PC-3 (cell line): ENCODE measurements around the gene RALA. TPM values are rescaled to one million over a fixed set of nuclear protein-coding genes. Genes with fewer than 3 reads are reported as not detected.
A peak's percentile ranks its signal among the peaks of the same experiment; 100 is the strongest.

Experiments
- ATAC-seq: fragments of 200-7000 bp; cut with Tn5 transposase; 2 replicates; pipeline ENCODE4 v1.9.1; 2020; ENCODE audit warnings: mild to moderate bottlenecking, moderate library complexity
- BruUV-seq: library from RNA; stranded (reverse); fragments of 400-500 nt; replicated peaks from 2 replicates; lab custom pipeline; 2021; lab: Mats Ljungman, UMichigan
- CTCF ChIA-PET: fragments of 300-600 bp; sonication (Branson Sonifier 250); formaldehyde crosslinking; loops from one replicate; lab custom pipeline; 2022; ENCODE audit warnings: antibody characterized with exemption; lab: Charles Lee
- POLR2A ChIA-PET: fragments of 300-600 bp; sonication (Branson Sonifier 250); formaldehyde crosslinking; loops from one replicate; lab custom pipeline; 2022; ENCODE audit warnings: antibody characterized with exemption; ENCODE audit not compliant: unreplicated experiment; lab: Charles Lee
- DNase-seq: peaks from one replicate; pipeline ENCODE4 v3.0.0-alpha.2; 2015
- H2AFZ ChIP-seq: fragments of 300-600 bp; sonication (generic); 2 replicates; pipeline ENCODE4 v1.6.0; 2016; ENCODE audit warnings: antibody characterized with exemption, low read length
- H3F3A ChIP-seq: fragments of 300-600 bp; sonication (generic); one replicate; pipeline ENCODE4 v1.6.0; 2017; ENCODE audit warnings: antibody characterized with exemption, low read length, control low read depth, mild to moderate bottlenecking; ENCODE audit not compliant: unreplicated experiment
- H3K27ac ChIP-seq: fragments of 300-600 bp; sonication (generic); 2 replicates; pipeline ENCODE4 v1.5.1; 2016; ENCODE audit warnings: mild to moderate bottlenecking, low read length
- H3K27me3 ChIP-seq: fragments of 300-600 bp; sonication (generic); 2 replicates; pipeline ENCODE4 v1.6.1; 2016; ENCODE audit warnings: low read length, mixed read lengths
- H3K36me3 ChIP-seq: fragments of 300-600 bp; sonication (generic); 2 replicates; pipeline ENCODE4 v1.6.1; 2016; ENCODE audit warnings: low read depth, mixed run types, low read length, mixed read lengths
- H3K4me1 ChIP-seq: fragments of 300-600 bp; sonication (generic); 2 replicates; pipeline ENCODE4 v1.5.1; 2016; ENCODE audit warnings: low read length; ENCODE audit not compliant: insufficient read depth
- H3K4me2 ChIP-seq: fragments of 300-600 bp; sonication (generic); 2 replicates; pipeline ENCODE4 v1.6.0; 2016; ENCODE audit warnings: low read length
- H3K4me3 ChIP-seq: fragments of 300-600 bp; sonication (generic); 2 replicates; pipeline ENCODE4 v1.5.1; 2016; ENCODE audit warnings: mild to moderate bottlenecking, low read length, mixed read lengths
- H3K79me2 ChIP-seq: fragments of 300-600 bp; sonication (generic); 2 replicates; pipeline ENCODE4 v1.6.1; 2017; ENCODE audit warnings: low read length, mixed read lengths
- H3K9ac ChIP-seq: fragments of 300-600 bp; sonication (generic); 2 replicates; pipeline ENCODE4 v1.6.0; 2016; ENCODE audit warnings: mild to moderate bottlenecking, low read length
- H3K9me2 ChIP-seq: fragments of 300-600 bp; sonication (generic); replicated peaks from 2 replicates; pipeline ENCODE4 v1.6.1; 2016; ENCODE audit warnings: mixed run types, low read length, mixed read lengths
- H3K9me3 ChIP-seq: fragments of 300-600 bp; sonication (generic); 2 replicates; pipeline ENCODE4 v1.6.1; 2016; ENCODE audit warnings: low read length, mixed read lengths
- H4K20me1 ChIP-seq: fragments of 300-600 bp; sonication (generic); 2 replicates; pipeline ENCODE4 v1.6.1; 2016; ENCODE audit warnings: low read length, mixed read lengths
- CTCF ChIP-seq: fragments of 300-600 bp; sonication (generic); conservative IDR thresholded peaks from 2 replicates; pipeline ENCODE4 v1.5.1; 2017; ENCODE audit warnings: antibody characterized with exemption, low read depth, mild to moderate bottlenecking, low read length
- EZH2 ChIP-seq: fragments of 300-600 bp; sonication (generic); IDR thresholded peaks from one replicate; pipeline ENCODE4 v1.6.1; 2017; ENCODE audit warnings: antibody characterized with exemption, mild to moderate bottlenecking, low read length; ENCODE audit not compliant: unreplicated experiment
- EZH2phosphoT487 ChIP-seq: fragments of 300-600 bp; sonication (generic); IDR thresholded peaks from 2 replicates; pipeline ENCODE4 v1.6.1; 2018; ENCODE audit warnings: mild to moderate bottlenecking, antibody characterized with exemption, low read length, borderline replicate concordance
- intact Hi-C: fragments of 100-400 bp; cut with micrococcal nuclease; formaldehyde crosslinking; loops from 2 replicates; pipeline ENCODE4 v1.9.0; 2023
- total RNA-seq: library from RNA; depleted of rRNA; stranded (reverse); fragments of >200 nt; gene quantifications from 2 replicates; pipeline ENCODE4 v1.2.3, GENCODE V29; 2014

RALA gene
- total RNA-seq, 1 experiment from 2014 or later, result 12.9 TPM

GRCh38 chr7:39746103-39746819 lies 122.9 kb downstream of the RALA start:
- H3K4me3 ChIP-seq, result no peak overlapping the region
- ATAC-seq (peak; percentile 88), DNase-seq (peak; percentile 79)
- H3K36me3 ChIP-seq, result no peaks in the 10 kb centered on the region
- H3K4me1 ChIP-seq, result no peaks in the 10 kb centered on the region
- no peaks in the 10 kb centered on the region for H4K20me1 ChIP-seq
- intact Hi-C loops, result loop anchor here (1.0 kb wide), 2 partner anchors 122 to 166 kb away; no protein-coding TSS in a partner anchor
- H3K79me2 ChIP-seq, result no peaks in the 10 kb centered on the region
- H3K9ac ChIP-seq, result no peak overlapping the region
- ChIA-PET CTCF (interaction anchor here (0.7 to 4.2 kb wide), 3 partner anchors 122 to 168 kb away, joined by 3 to 52 read pairs (median 3); no protein-coding TSS in a partner anchor), POLR2A (interaction anchor here (0.6 kb wide), 1 partner anchor 166 kb away, joined by 3 read pairs; no protein-coding TSS in a partner anchor)
- H3K4me2 ChIP-seq, result no peak overlapping the region
- no peaks in the 10 kb centered on the region for H3K9me2 ChIP-seq
- no TSS peak for BruUV-seq
- no peak overlapping the region for H3K27ac ChIP-seq
- no peaks in the 10 kb centered on the region for H3F3A ChIP-seq
- H3K9me3 ChIP-seq, result no peaks in the 10 kb centered on the region
- no peaks in the 10 kb centered on the region for H3K27me3 ChIP-seq
- TF ChIP-seq EZH2, result no peak
- no peak for TF ChIP-seq EZH2phosphoT487
- TF ChIP-seq CTCF, result peak; percentile 85
- no peak overlapping the region for H2AFZ ChIP-seq

- no peak for ATAC-seq
- Histone ChIP-seq H3F3A (no peaks in the 10 kb centered on the region), H3K79me2 (no peaks in the 10 kb centered on the region), H3K9me3 (no peaks in the 10 kb centered on the region), H4K20me1 (no peaks in the 10 kb centered on the region), H2AFZ (no peak overlapping the region), H3K9ac (no peak overlapping the region), H3K27me3 (no peaks in the 10 kb centered on the region), H3K4me2 (no peak overlapping the region), H3K9me2 (no peaks in the 10 kb centered on the region), H3K4me3 (no peak overlapping the region), H3K36me3 (no peaks in the 10 kb centered on the region), H3K4me1 (no peaks in the 10 kb centered on the region), H3K27ac (no peak overlapping the region)
- ChIA-PET CTCF (interaction anchor here (4.2 kb wide), 1 partner anchor 169 kb away, joined by 52 read pairs; no protein-coding TSS in a partner anchor), POLR2A (interaction anchor here (0.6 to 0.8 kb wide), 2 partner anchors 126 to 194 kb away, joined by 4 to 6 read pairs; partner anchors contain the start of gene RALA)
- intact Hi-C loops, result no loop called here
- DNase-seq, result peak; percentile 14
- no peak for TF ChIP-seq EZH2phosphoT487
- no peak for TF ChIP-seq EZH2
- no peak for TF ChIP-seq CTCF
- BruUV-seq, result no TSS peak
These were observed 125.8 kb downstream of the RALA start for GRCh38 chr7:39749177-39749576.
